ENCODE data around the gene SBF2. TPM values are rescaled to one million over a fixed set of nuclear protein-coding genes. Genes with fewer than 3 reads are reported as not detected.

SBF2 gene
- total RNA-seq, 1 donor from 2014 or later: 38.5 TPM

- Histone ChIP-seq H3K4me1 (no peaks in the 10 kb centered on the region), H3K27me3 (no peaks in the 10 kb centered on the region), H3K27ac (no peak overlapping the region), H3K36me3 (no peaks in the 10 kb centered on the region), H3K4me3 (no peak overlapping the region), H3K9me3 (no peaks in the 10 kb centered on the region)
- intact Hi-C loops (cut with DNase I): loop anchor here (10.0 kb wide), 1 partner anchor 342 kb away; no protein-coding TSS in a partner anchor
- ATAC-seq (peak; percentile 70), DNase-seq (no peak)
- TF ChIP-seq CTCF (IDR thresholded peaks at IDR 0.05): peak; percentile 72
Observed at GRCh38 chr11:9972989-9973388, 321.0 kb downstream of the SBF2 start.

GRCh38 chr11:9971894-9972293, 322.1 kb downstream of the SBF2 start:
- H3K4me3 ChIP-seq: no peak overlapping the region
- ATAC-seq: no peak
- intact Hi-C loops (cut with DNase I): loop anchor here (10.0 kb wide), 1 partner anchor 343 kb away; no protein-coding TSS in a partner anchor
- H3K4me1 ChIP-seq: no peaks in the 10 kb centered on the region
- H3K9me3 ChIP-seq: no peaks in the 10 kb centered on the region
- DNase-seq: no peak
- H3K36me3 ChIP-seq: peaks cover 2% of the 10 kb centered on the region
- TF ChIP-seq CTCF (IDR thresholded peaks at IDR 0.05): no peak
- no peak overlapping the region for H3K27ac ChIP-seq
- H3K27me3 ChIP-seq: no peaks in the 10 kb centered on the region

- Histone ChIP-seq H3K4me1 (no peaks in the 10 kb centered on the region), H3K36me3 (peaks cover 2% of the 10 kb centered on the region), H3K4me3 (no peak overlapping the region), H3K9me3 (no peaks in the 10 kb centered on the region), H3K27me3 (no peaks in the 10 kb centered on the region), H3K27ac (no peak overlapping the region)
- no peak for DNase-seq
- TF ChIP-seq CTCF (IDR thresholded peaks at IDR 0.05): no peak
- ATAC-seq: no peak
- intact Hi-C loops (cut with DNase I): no loop called here
Observed at GRCh38 chr11:9969068-9969467, 325.0 kb downstream of the SBF2 start.

GRCh38 chr11:9962722-9963121, 331.3 kb downstream of the SBF2 start:
- intact Hi-C loops (cut with DNase I): no loop called here
- H3K27ac ChIP-seq: no peak overlapping the region
- H3K4me3 ChIP-seq: no peak overlapping the region
- ATAC-seq (no peak), DNase-seq (no peak)
- H3K9me3 ChIP-seq: no peaks in the 10 kb centered on the region
- no peaks in the 10 kb centered on the region for H3K4me1 ChIP-seq
- no peak for TF ChIP-seq CTCF (IDR thresholded peaks at IDR 0.05)
- peaks cover 19% of the 10 kb centered on the region for H3K36me3 ChIP-seq
- no peaks in the 10 kb centered on the region for H3K27me3 ChIP-seq

GRCh38 chr11:9957072-9957471, 336.9 kb downstream of the SBF2 start:
- no peak for DNase-seq
- no peaks in the 10 kb centered on the region for H3K27me3 ChIP-seq
- H3K4me3 ChIP-seq: no peak overlapping the region
- H3K9me3 ChIP-seq: no peaks in the 10 kb centered on the region
- intact Hi-C loops (cut with DNase I): no loop called here
- H3K27ac ChIP-seq: no peak overlapping the region
- ATAC-seq: peak; percentile 51
- H3K36me3 ChIP-seq: peaks cover 17% of the 10 kb centered on the region
- no peak for TF ChIP-seq CTCF (IDR thresholded peaks at IDR 0.05)
- no peaks in the 10 kb centered on the region for H3K4me1 ChIP-seq

- ATAC-seq (no peak), DNase-seq (no peak)
- Histone ChIP-seq H3K27me3 (no peaks in the 10 kb centered on the region), H3K4me1 (no peaks in the 10 kb centered on the region), H3K36me3 (peaks cover 17% of the 10 kb centered on the region), H3K4me3 (no peak overlapping the region), H3K9me3 (no peaks in the 10 kb centered on the region), H3K27ac (no peak overlapping the region)
- intact Hi-C loops (cut with DNase I): no loop called here
- TF ChIP-seq CTCF (IDR thresholded peaks at IDR 0.05): no peak
Observed at GRCh38 chr11:9956483-9956882, 337.5 kb downstream of the SBF2 start.

Measured in upper lobe of right lung (tissue), 1 donor.